Breast epithelium (tissue), 3 donors: Measurements from ENCODE around the gene ZFHX2.

Experiments
- CTCF ChIP-seq, 3 donors: fragments of 450-650 bp; IDR thresholded peaks; one replicate each; pipeline ENCODE4 v1.5.1; 2016 to 2017; ENCODE audit warnings: antibody characterized with exemption in 3 of 3, mild to moderate bottlenecking in 3 of 3, moderate library complexity in 3 of 3
- POLR2AphosphoS5 ChIP-seq, 3 donors: sonication (generic); formaldehyde crosslinking; IDR thresholded peaks; one replicate each; pipeline ENCODE4 v1.6.1; 2017; ENCODE audit warnings: antibody characterized with exemption in 3 of 3

- TF ChIP-seq CTCF (IDR thresholded peaks at IDR 0.05) (no peak), POLR2AphosphoS5 (IDR thresholded peaks at IDR 0.05) (no peak)
Observed at GRCh38 chr14:23556700-23557440, 5.3 kb upstream of the ZFHX2 start.
